HG03439 (cell line): Measurements from ENCODE around the gene CPHXL.

ENCODE experiments used
- ATAC-seq: cut with Tn5 transposase; IDR thresholded peaks from one replicate; pipeline ENCODE4 v1.9.1; 2021; ENCODE audit warnings: mild to moderate bottlenecking, moderate library complexity; ENCODE audit not compliant: unreplicated experiment

The CPHXL gene

DNA sequence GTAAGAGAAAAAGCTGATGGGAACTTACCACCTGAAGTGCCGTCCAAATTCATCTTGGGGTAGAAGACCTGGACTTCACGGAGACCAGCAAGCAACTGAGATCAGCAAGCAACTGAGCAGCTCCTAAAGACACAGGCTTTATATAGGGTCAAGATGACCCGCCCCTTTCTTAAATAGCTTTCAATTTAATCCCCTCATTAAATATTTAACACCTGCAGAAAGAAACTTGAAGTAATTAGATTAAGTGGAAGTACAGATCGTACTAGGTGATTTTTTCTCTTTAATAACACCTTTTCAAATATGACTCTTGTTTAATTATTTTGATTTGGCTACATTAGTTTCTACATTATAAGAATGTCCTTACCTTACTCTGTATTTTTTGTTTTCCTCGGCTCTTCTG lies at the start of gene CPHXL:
CPHXL (minus strand) TSS at position 101 of the 400 bp plus-strand sequence; CDS start at position 53, 48 bp downstream.
- ATAC-seq = no peak

- ATAC-seq = no peak
Observed at GRCh38 chr16:75774197-75774596, 47.9 kb upstream of the CPHXL start.

GRCh38 chr16:75770051-75770450 lies 43.8 kb upstream of the CPHXL start:
- no peak for ATAC-seq

GRCh38 chr16:75764154-75764768 lies 38.0 kb upstream of the CPHXL start:
- peak; percentile 79 for ATAC-seq

- no peak for ATAC-seq
Observed at GRCh38 chr16:75763204-75763603, 36.9 kb upstream of the CPHXL start.

GRCh38 chr16:75762746-75763145 lies 36.5 kb upstream of the CPHXL start:
- no peak for ATAC-seq

DNA sequence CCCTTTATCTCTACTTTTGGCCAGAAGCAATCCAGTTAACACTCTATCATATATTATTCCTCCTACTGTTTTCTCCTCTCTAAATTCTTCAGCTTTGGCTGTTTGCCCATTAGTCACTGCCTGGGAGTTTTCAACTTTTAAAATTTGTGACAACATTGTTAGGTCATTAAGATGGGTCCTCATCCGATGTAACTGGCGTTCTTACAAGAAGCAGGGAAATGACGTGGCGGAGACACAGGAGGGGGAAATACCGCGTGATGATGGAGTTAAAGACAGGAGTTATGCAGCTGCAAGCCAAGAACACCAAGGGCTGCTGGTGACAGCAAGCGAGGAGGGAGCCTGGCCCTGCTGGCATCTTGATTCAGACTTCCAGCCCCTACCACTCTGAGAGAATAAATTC lies 34.8 kb upstream of the CPHXL start:
- peak; percentile 53 for ATAC-seq

DNA sequence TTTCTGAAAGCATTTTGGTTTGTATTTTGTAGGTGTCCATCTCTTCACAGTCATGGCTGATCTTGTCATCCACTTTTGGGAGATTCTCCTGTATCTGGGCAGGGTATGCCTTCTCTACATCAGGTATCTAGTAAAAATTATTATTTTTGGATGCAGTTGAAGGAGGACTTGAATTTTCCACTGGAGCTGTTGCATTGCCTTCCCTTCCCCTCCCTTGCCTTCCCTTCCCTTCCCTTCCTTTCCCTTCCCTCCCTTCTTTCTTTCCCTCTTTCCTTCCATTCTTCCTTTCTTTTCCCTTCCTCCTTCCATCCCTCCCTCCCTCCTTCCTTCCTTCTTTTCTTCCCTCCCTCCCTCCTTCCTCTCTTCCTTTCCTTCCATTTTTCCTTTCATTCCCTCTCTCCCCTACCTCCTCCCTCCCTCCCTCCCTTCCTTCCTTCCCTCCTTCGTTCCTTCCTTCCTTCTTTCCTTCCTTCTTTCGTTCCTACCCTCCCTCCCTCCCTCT lies 33.8 kb upstream of the CPHXL start:
- no peak for ATAC-seq

- no peak for ATAC-seq
Observed at GRCh38 chr16:75758215-75758614, 31.9 kb upstream of the CPHXL start.

DNA sequence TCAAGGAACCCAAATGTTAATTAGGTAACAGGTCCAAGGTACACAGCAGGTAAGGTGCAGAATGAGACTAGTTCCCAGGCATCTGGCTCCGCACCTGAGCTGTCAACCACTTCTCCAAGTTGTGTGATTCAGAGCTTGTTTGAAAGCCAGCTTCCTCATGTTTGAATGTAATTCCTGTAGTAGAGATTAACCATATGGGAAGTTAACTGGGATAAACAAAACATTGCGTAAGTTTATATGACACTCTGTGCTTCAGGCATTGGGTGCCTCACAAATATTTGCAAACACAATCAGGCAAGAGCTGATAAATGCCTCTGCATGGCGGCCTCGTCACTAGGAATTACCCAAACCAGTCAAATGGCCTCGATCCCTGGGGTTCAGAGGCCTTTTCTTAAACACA lies 27.9 kb upstream of the CPHXL start:
- no peak for ATAC-seq

GRCh38 chr16:75750528-75750927 lies 24.2 kb upstream of the CPHXL start:
- no peak for ATAC-seq

GRCh38 chr16:75746359-75746758 lies 20.1 kb upstream of the CPHXL start:
- ATAC-seq = no peak

DNA sequence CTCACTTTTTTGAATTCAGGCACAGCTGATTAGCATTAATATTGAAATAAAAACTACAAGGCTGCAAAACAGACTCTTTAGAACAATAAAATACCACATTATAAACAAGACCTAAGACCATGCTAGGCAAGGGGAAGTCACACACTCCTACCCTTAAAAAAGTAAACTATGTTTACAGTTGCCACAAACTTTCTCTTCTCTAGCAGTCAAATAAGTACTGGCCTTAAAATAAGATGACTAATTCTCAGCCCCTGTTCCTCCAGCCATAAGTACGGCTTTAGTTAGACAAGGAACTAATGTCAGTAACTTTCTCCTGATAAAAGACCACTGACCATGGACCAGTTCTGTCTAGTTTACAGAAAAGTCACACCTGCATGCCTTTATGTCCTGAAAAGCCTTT lies 19.5 kb upstream of the CPHXL start:
- ATAC-seq = no peak

DNA sequence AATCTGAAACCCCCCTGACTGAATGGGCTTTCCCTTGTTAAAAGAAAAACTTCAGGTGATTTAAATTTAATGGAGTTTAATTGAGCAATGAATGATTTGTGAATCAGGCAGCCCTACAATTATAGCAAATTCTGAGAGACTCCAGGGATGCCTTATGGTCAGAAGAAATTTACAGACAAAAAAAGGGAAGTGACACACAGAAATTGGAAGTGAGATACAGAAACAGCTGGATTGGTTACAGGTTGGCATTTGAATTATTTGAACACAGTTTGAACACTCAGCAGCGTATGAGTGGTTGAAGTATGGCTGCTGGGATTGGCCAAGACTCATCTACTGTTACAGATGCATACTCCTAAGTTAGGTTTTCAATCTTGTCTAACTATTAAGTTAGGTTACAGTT lies 19.0 kb upstream of the CPHXL start:
- ATAC-seq = no peak

- ATAC-seq = no peak
Observed at GRCh38 chr16:75742424-75743047, 16.2 kb upstream of the CPHXL start.

GRCh38 chr16:75733305-75734211 lies 7.3 kb upstream of the CPHXL start:
- no peak for ATAC-seq

DNA sequence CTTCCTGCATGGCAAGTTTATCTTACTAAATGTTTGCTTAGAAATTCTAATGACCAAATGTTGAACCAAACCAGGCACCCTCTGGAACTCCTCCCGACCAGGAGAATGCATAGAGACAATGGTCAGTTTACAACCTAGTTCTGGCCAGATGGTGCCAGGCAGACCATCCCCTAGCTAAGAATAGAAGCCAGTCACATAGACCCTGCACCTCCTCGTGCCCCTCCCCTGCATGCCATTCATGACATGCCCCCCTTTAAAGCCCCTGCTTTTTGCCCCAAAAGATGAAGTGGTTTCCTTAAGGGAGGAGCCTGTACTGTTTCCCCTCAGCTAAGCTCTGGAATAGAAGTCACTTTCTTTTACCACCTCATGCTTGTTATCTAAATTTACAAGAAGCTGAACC lies 6.6 kb upstream of the CPHXL start:
- no peak for ATAC-seq

DNA sequence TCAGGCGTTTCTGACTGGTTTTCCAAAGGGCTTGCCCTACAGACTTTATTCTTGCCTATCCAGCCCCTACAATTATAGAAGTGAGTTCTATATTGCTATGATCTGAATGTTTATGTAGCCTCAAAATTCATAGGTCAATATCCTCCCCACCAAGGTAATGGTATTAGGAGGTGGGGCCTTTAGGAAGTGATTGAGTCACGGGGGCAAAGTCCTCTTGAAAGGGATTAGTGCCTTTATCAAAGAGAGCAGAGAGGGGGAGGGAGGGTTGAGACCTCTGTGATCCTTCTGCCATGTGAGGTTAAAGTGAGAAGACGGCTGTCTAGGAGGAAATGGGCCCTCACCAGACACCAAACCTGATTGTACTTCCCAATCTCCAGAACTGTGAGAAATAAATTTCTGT lies 931 bp upstream of the CPHXL start:
- ATAC-seq = no peak

DNA sequence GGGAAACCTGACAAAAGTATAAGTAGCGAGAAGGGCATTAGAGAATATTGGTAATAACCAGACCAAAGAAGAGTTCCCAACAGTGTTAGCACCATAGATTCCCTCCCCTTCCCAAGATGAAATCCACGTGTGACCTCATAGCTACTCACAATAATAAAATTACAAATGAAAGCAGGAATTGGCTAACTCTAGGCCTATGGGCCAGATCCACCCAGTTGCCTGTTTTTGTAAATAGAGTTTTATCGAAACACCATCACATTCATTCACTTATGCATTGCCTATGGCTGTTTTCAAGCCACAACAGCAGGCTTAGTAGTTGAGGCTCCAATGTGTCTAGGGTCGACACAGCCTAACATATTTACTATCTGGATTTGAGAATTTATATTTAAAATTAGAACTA lies 7.8 kb downstream of the CPHXL start:
- ATAC-seq = no peak

DNA sequence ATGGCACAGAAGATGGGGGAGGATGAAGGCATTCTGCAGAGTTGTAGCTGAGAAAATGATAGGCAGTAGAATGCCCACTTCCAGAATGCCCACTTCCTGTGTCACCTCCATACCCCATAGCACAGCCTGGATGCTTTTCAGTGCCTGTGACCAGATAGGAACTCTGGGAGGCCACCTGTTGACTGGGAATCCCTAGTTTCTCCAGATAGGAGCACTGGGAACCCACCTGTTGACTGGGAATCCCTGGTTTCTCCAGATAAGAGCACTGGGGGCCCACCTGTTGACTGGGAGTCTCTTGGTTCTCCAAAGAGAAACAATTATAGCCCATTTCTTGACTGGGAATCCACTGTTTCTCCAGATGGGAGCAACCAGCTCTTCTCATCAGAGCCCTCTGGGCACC lies 11.6 kb downstream of the CPHXL start:
- ATAC-seq = no peak

DNA sequence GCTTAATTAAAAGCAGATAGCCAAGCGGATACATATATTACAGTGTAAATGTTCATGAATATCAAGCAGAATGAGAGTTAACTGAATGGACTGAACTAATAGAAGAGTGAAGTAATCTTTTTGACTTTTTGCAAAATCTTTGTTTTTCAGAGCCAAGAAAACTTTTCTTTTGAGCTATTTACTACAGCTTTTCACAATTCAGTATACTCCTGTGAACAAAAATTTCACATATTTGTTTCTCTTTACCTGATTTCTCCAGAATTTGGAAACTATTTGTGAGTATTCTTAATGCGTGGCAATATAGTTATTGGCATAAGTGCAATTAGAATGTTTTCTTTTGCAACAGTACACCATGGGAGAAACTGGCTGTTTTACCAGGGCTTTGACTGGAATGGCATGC lies 15.9 kb downstream of the CPHXL start:
- ATAC-seq = no peak

- ATAC-seq = no peak
Observed at GRCh38 chr16:75703306-75703705, 23.0 kb downstream of the CPHXL start.
